ENCODE data around the gene ALDH1L1.

DNA sequence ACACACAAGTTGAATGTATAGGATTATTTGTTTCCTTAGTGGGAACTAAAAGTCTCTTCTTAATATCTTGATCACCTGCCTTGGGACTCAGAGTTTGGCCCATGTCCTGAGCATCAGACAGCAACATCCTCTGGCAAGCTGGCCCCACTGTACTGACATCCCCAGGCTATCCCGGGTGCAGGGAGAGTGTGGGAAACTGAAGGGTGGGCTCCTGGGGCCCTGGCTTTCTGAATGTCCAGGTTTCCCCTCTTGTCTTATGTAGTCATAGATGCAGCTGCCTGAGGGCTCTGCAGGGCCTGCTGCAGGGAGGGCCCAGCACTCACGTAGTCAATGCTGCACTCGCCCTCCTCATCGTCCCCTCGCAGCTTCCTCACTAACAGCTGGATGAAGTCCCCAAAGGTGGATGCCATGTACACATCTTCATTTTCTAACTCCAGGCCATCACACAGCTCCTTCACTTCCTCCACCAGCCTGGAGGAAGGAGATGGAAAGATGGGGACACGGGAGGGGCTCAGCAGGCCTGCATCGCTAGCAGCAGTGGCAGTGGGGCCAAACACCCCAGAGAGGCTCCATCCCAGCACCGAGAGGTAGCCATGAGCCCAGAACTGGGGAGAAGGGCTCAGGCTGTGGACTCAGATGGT, 42.8 kb downstream of the ALDH1L1 start:
- TF ChIP-seq POLR2AphosphoS5 (IDR thresholded peaks at IDR 0.05; ENCODE audit: low read depth) = no peak
- no peak for TF ChIP-seq CTCF (conservative IDR thresholded peaks at IDR 0.05; ENCODE audit: low read depth in 2 of 2)
- no peak for TF ChIP-seq EZH2 (IDR thresholded peaks at IDR 0.05; ENCODE audit: low read depth, unreplicated experiment)
- no peak for TF ChIP-seq EZH2phosphoT487 (IDR thresholded peaks at IDR 0.05; ENCODE audit: unreplicated experiment)
- TF ChIP-seq ZNF331 (CRISPR knock-in tag; IDR thresholded peaks at IDR 0.05; ENCODE audit: low read depth) = no peak
- TF ChIP-seq REST (IDR thresholded peaks at IDR 0.05; ENCODE audit: unreplicated experiment) = no peak
- TF ChIP-seq JUNB (IDR thresholded peaks at IDR 0.05; ENCODE audit: unreplicated experiment) = no peak
